ENCODE measurements around the gene SLC22A16. TPM values are rescaled to one million over a fixed set of nuclear protein-coding genes. Genes with fewer than 3 reads are reported as not detected.

SLC22A16 gene
- polyA plus RNA-seq, 1 donor (not counting 4 experiments of a cell fraction or from before 2014, with no cell fraction given): not detected

- FAIRE-seq: no peak
- DNase-seq (ENCODE audit: low read depth, low spot score): no peak
- TF ChIP-seq CTCF (optimal IDR thresholded peaks at IDR 0.05 in 1 of 3, IDR thresholded peaks at IDR 0.05 in 1 of 3, conservative IDR thresholded peaks at IDR 0.05 in 1 of 3; ENCODE audit: extremely low read depth in 1 of 3, insufficient read depth in 2 of 3, low read length in 3 of 3) (no peak), EZH2 (IDR thresholded peaks at IDR 0.05; ENCODE audit: low read length) (no peak)
- H3K9me3 ChIP-seq (ENCODE audit: control insufficient read depth, low read depth, low read length): no peaks in the 10 kb centered on the region
- H3K9ac ChIP-seq (ENCODE audit: control insufficient read depth, extremely low read depth, insufficient read depth, low read length): no peak overlapping the region
- no peak overlapping the region for H3K4me2 ChIP-seq (ENCODE audit: control insufficient read depth, extremely low read depth, insufficient read depth, low read depth, low read length)
- no peaks in the 10 kb centered on the region for H3K9me1 ChIP-seq (ENCODE audit: control insufficient read depth, extremely low read depth, insufficient read depth, low read length)
- no peaks in the 10 kb centered on the region for H3K27me3 ChIP-seq (ENCODE audit: control insufficient read depth, extremely low read depth, insufficient read depth, low read length)
- no peak overlapping the region for H2AFZ ChIP-seq (ENCODE audit: control insufficient read depth, low read length)
- peaks cover 16% of the 10 kb centered on the region for H3K4me1 ChIP-seq (ENCODE audit: control insufficient read depth, extremely low read depth, insufficient read depth, low read length)
- H4K20me1 ChIP-seq (ENCODE audit: control insufficient read depth, extremely low read depth, insufficient read depth, low read length): no peaks in the 10 kb centered on the region
- no peaks in the 10 kb centered on the region for H3K79me2 ChIP-seq (ENCODE audit: control insufficient read depth, insufficient read depth, low read length)
- H3K4me3 ChIP-seq (ENCODE audit: control insufficient read depth in 2 of 3, extremely low read depth in 1 of 3, insufficient read depth in 2 of 3, low read depth in 1 of 3, low read length in 3 of 3): no peak overlapping the region
- no peaks in the 10 kb centered on the region for H3K36me3 ChIP-seq (ENCODE audit: control insufficient read depth in 2 of 2, extremely low read depth in 1 of 2, insufficient read depth in 2 of 2, low read length in 2 of 2)
- no peak overlapping the region for H3K27ac ChIP-seq (ENCODE audit: control insufficient read depth, insufficient read depth, low read length)
- dilution Hi-C loops (cut with MboI; ENCODE audit: extremely low pct_ligation_motif_present, low sequenced_read_pairs): no loop called here
Measured at GRCh38 chr6:110524305-110524704, 47.9 kb upstream of the SLC22A16 start.

- Histone ChIP-seq H4K20me1 (ENCODE audit: control insufficient read depth, extremely low read depth, insufficient read depth, low read length) (no peaks in the 10 kb centered on the region), H3K4me1 (ENCODE audit: control insufficient read depth, extremely low read depth, insufficient read depth, low read length) (peaks cover 9% of the 10 kb centered on the region), H2AFZ (ENCODE audit: control insufficient read depth, low read length) (no peak overlapping the region), H3K4me2 (ENCODE audit: control insufficient read depth, extremely low read depth, insufficient read depth, low read depth, low read length) (no peak overlapping the region), H3K27me3 (ENCODE audit: control insufficient read depth, extremely low read depth, insufficient read depth, low read length) (no peaks in the 10 kb centered on the region), H3K4me3 (ENCODE audit: control insufficient read depth in 2 of 3, extremely low read depth in 1 of 3, insufficient read depth in 2 of 3, low read depth in 1 of 3, low read length in 3 of 3) (no peak overlapping the region), H3K9me1 (ENCODE audit: control insufficient read depth, extremely low read depth, insufficient read depth, low read length) (no peaks in the 10 kb centered on the region), H3K27ac (ENCODE audit: control insufficient read depth, insufficient read depth, low read length) (no peak overlapping the region), H3K9ac (ENCODE audit: control insufficient read depth, extremely low read depth, insufficient read depth, low read length) (no peak overlapping the region), H3K9me3 (ENCODE audit: control insufficient read depth, low read depth, low read length) (no peaks in the 10 kb centered on the region), H3K79me2 (ENCODE audit: control insufficient read depth, insufficient read depth, low read length) (no peaks in the 10 kb centered on the region), H3K36me3 (ENCODE audit: control insufficient read depth in 2 of 2, extremely low read depth in 1 of 2, insufficient read depth in 2 of 2, low read length in 2 of 2) (no peaks in the 10 kb centered on the region)
- DNase-seq (ENCODE audit: low read depth, low spot score) (no peak), FAIRE-seq (no peak)
- TF ChIP-seq CTCF (optimal IDR thresholded peaks at IDR 0.05 in 1 of 3, IDR thresholded peaks at IDR 0.05 in 1 of 3, conservative IDR thresholded peaks at IDR 0.05 in 1 of 3; ENCODE audit: extremely low read depth in 1 of 3, insufficient read depth in 2 of 3, low read length in 3 of 3) (no peak), EZH2 (IDR thresholded peaks at IDR 0.05; ENCODE audit: low read length) (no peak)
- dilution Hi-C loops (cut with MboI; ENCODE audit: extremely low pct_ligation_motif_present, low sequenced_read_pairs): no loop called here
Measured at GRCh38 chr6:110523451-110524021, 47.1 kb upstream of the SLC22A16 start.
